Adipocyte (in vitro differentiated cells): ENCODE measurements around the gene FZR1.
A peak's percentile ranks its signal among the peaks of the same experiment; 100 is the strongest.
"Not testable (repeated sequence)": the region's sequence is repeated elsewhere in the genome, so short reads cannot be mapped to it uniquely, and the experiment has no call there.

Experiments
- DNase-seq: peaks from one replicate; pipeline ENCODE4 v3.0.0-alpha.2; 2015; ENCODE audit warnings: low read depth
- H3K27me3 ChIP-seq: replicated peaks from 2 replicates; pipeline ENCODE4 v1.7.0; 2013; ENCODE audit warnings: mild to moderate bottlenecking, low read length, moderate library complexity; ENCODE audit not compliant: control insufficient read depth, insufficient read depth
- H3K36me3 ChIP-seq: 2 replicates; pipeline ENCODE4 v1.7.0; 2013; ENCODE audit warnings: low read length, mild to moderate bottlenecking, moderate library complexity; ENCODE audit not compliant: control insufficient read depth, insufficient read depth, severe bottlenecking
- H3K4me1 ChIP-seq: 2 replicates; pipeline ENCODE4 v1.7.0; 2013; ENCODE audit warnings: mild to moderate bottlenecking, low read length, moderate library complexity; ENCODE audit not compliant: control insufficient read depth, insufficient read depth
- H3K4me3 ChIP-seq: 2 replicates; pipeline ENCODE4 v1.7.0; 2013; ENCODE audit warnings: mild to moderate bottlenecking, low read length, moderate library complexity
- H3K9ac ChIP-seq: 2 replicates; pipeline ENCODE4 v1.7.0; 2013; ENCODE audit warnings: mild to moderate bottlenecking, low read length, moderate library complexity
- H3K9me3 ChIP-seq: 2 replicates; pipeline ENCODE4 v1.7.0; 2013; ENCODE audit warnings: mild to moderate bottlenecking, low read length, moderate library complexity; ENCODE audit not compliant: control insufficient read depth

Gene FZR1

DNA sequence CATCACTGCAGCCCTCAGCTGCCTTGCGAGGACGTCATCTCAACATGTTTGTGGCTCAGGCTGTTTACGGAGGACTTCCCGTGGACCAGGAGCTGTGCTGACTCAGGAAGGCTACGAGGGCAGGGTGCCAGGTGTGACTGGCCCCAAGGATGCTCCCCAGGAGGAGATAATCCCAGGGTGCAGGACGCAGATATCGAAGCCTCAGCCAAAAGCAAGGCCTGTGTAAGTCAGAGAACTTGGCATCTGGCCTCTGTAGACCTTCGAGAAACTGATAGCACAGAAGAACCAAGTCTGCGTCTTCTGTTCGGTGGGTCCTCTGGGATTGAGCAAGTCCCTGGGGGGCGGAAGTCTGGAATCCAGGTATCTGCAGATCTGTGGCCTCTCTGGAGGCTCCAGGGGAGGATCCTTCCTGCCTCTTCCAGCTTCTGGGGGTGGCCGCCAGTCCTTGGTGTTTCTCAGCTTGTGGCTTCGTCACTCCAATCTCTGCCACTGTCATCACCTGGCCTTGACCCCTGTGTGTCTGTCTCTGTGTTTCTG lies 3.0 kb upstream of the FZR1 start:
- no peaks in the 10 kb centered on the region for H3K36me3 ChIP-seq
- no peak for DNase-seq
- H3K4me1 ChIP-seq, result peaks cover 20% of the 10 kb centered on the region
- no peak overlapping the region for H3K9ac ChIP-seq
- no peaks in the 10 kb centered on the region for H3K27me3 ChIP-seq
- H3K9me3 ChIP-seq, result no peaks in the 10 kb centered on the region
- H3K4me3 ChIP-seq, result no peak overlapping the region

DNA sequence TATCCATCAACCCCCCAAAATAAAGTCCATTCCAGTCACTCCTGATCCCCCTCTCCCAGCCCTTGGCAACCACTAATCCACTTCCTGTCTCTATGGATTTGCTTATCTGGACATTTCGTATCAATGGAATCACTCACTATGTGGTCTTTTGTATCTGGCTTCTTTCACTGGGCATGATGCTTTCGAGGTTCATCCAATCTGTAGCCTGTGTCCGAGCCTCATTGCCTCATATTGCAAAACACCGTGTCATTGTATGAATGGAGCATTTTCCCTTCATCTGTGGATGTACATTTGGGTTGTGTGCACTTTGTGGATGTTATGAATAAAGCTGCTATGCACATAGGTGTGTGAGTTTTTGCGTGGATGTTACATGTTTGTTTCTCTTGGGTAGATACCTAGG lies 1.4 kb upstream of the FZR1 start:
- Histone ChIP-seq H3K27me3 (no peaks in the 10 kb centered on the region), H3K9me3 (no peaks in the 10 kb centered on the region)
- no peak for DNase-seq

DNA sequence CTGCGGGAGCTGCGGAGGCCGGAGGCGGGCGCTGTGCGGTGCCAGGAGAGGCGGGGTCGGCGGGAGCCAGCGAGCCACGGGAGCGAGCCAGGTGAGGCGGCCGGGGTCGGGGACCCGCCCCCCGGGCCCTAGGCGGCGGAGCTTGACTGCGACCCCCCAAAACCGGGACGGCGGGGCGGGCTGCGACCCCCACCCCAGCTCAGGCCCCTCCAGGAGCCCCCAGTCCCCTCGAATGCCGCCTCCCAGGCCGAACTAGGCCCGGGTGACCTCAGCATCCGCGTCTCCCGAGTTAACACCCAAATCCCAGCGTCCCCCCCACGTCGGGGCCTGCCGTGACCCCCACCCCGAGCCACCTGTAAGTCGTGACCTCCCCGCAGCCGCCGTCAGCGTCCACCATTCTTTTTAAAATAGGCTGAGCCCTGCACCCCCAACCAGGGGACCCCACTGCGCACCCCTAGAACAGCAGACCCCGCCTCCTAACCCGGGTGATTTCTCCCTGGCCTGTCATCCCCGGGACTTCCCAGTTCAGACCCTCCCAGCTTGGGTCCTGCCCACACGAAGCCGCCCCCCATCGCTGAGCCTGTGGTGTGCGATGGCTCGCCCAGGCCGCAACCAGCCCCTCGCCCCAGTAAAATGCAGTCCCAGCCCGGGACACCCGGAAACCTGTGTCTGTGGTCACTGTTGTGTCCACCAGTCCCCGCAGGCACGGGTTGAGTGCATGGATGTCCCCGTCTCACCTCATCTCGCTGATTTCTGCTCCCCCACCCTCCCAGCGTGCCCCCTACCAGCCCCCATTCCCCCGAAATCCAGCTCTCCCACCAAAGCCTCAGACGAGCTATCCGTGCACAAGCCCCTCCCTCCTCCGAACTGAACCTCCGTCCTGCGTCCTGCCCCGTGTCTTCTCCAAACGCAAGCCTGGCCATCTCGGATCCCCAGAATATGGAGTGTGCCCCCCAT lies 551 bp downstream of the FZR1 start:
- Histone ChIP-seq H3K36me3 (no peaks in the 10 kb centered on the region), H3K9ac (peak overlapping the region; percentile 89), H3K27me3 (no peaks in the 10 kb centered on the region), H3K4me1 (peaks cover 10% of the 10 kb centered on the region), H3K9me3 (no peaks in the 10 kb centered on the region), H3K4me3 (peak overlapping the region; percentile 85)
- peak; percentile 60 for DNase-seq

More for the DNA sequence above, 1.4 kb upstream of the FZR1 start:
- H3K4me3 ChIP-seq, result no peak overlapping the region
- no peaks in the 10 kb centered on the region for H3K36me3 ChIP-seq
- peaks cover 13% of the 10 kb centered on the region for H3K4me1 ChIP-seq
- no peak overlapping the region for H3K9ac ChIP-seq

DNA sequence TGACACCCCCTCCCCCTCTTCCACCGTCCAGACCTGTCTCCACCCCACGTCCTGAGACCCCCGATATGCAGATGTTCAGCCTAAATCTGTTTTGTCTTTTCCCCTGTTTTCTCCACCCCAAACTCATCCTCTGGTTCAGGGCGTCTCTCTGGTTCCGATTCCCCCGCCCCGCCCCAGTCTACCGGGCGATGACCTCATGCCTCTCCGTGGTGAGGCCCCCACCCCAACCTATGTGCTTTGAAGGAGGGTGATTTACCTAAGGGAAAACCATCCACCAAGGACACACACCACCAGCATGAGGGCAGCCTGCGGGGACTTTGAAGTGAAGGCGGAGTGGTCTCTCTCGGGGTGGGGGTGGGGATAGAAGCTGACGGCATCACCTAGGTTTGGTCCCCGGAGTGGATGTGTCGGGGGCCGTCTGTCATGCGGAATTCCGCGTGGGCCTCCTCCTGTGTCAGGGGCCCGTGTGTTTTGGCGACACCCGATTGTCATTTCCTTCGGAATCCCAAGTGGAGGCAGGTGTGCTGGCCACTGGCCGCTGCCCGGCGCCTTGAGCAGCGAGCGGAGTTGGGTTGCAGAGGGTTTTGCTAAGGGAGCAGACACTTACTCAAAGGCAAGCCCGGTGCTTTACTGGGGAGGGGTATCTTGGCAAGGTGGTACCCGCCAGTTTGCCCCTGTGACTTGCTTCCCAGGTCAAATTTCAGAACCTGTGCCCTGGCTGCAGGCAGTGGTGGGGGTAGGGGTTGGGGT lies 1.4 kb downstream of the FZR1 start:
- H3K9me3 ChIP-seq, result no peaks in the 10 kb centered on the region
- H3K27me3 ChIP-seq, result no peaks in the 10 kb centered on the region
- peaks cover 10% of the 10 kb centered on the region for H3K4me1 ChIP-seq
- peak overlapping the region; percentile 89 for H3K9ac ChIP-seq
- DNase-seq, result peak; percentile 54
- peak overlapping the region; percentile 85 for H3K4me3 ChIP-seq
- H3K36me3 ChIP-seq, result no peaks in the 10 kb centered on the region

DNA sequence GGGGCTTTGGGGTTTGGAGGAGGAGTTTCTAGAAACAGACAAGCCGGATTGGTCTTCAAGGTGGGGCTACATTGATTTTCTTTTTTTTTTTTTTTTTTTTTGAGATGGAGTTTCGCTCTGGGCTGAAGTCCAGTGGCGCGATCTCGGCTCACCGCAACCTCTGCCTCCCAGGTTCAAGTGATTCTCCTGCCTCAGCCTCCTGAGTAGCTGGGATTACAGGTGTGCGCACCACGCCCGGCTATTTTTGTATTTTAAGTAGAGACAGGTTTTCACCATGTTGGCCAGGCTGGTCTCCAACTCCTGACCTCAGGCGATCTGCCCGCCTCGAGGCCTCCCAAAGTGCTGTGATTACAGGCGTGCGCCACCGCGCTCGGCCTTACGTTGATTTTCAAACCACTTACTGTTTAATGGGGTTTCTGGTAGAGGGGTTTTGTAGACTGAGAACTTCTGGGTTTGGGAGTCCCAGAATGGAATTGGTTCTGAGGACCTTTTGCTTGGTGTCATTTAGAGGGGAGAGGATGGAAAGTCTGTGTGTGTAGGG lies 2.1 kb downstream of the FZR1 start:
- H3K4me3 ChIP-seq, H3K9me3 ChIP-seq, H3K36me3 ChIP-seq, H3K9ac ChIP-seq, H3K27me3 ChIP-seq: not testable (repeated sequence)
- H3K4me1 ChIP-seq, result peaks cover 14% of the 10 kb centered on the region
- peak; percentile 17 for DNase-seq

DNA sequence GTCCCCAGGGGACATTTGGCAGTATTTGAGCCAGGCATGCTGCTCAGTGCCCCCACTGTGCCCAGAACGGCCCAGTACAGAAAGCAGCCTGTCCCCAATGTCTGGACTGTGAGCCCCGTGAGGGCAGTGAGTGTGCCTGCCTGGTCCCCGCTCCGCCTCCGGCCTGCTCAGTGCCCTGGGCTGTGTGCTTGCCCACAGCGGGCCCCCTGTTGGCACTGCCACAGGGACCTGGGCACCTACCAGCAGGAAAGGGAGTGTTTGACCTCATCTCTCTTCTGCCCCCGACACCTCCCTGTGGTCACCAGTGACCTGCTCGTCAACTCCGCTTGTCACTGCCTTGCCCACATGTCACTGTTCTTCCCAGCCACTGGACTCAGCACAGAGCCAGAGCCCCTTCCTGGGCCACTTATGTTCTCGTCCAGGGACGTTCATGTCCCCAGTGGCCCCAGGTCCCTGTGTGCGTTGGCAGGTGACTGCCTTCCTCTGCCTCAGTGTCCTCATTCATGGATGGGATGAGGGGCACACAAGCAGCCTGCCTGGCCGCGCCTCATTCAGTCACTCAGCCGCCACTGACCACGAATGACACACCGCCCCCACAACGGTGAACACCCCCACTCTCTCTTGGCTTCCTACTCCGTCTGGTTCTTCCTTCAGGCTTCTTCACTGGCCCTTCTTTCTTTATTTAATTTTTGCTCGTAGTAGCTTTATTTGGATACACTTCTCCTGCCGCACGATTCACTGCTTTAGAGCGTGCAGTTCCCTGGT lies 2.8 kb downstream of the FZR1 start:
- peaks cover 18% of the 10 kb centered on the region for H3K4me1 ChIP-seq
- no peaks in the 10 kb centered on the region for H3K36me3 ChIP-seq
- no peak overlapping the region for H3K9ac ChIP-seq
- H3K4me3 ChIP-seq, result no peak overlapping the region
- no peaks in the 10 kb centered on the region for H3K9me3 ChIP-seq
- no peak for DNase-seq
- H3K27me3 ChIP-seq, result no peaks in the 10 kb centered on the region

DNA sequence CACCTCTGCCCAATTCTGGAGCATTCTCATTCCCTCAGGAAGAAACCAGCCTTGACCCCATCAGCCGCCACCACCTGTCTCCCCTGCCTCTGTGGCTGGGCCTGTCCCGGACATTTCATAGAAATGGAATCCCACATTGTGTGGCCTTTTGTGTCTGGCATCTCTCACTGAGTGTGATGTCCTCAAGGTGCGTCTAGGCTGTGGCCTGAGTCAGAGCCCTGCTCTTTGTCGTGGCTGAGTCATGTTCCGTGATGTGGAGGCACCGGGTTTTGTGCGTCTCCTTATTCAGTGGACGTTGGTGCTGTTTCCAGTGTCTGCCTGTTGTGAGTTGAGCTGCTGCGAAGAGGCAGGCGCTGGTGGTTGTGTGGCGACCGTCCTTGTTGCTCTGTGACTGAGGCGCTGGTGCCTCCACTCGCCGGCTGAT lies 3.5 kb downstream of the FZR1 start:
- Histone ChIP-seq H3K4me3 (no peak overlapping the region), H3K4me1 (peaks cover 23% of the 10 kb centered on the region), H3K36me3 (no peaks in the 10 kb centered on the region), H3K9me3 (no peaks in the 10 kb centered on the region), H3K9ac (no peak overlapping the region), H3K27me3 (no peaks in the 10 kb centered on the region)
- DNase-seq, result peak; percentile 24

DNA sequence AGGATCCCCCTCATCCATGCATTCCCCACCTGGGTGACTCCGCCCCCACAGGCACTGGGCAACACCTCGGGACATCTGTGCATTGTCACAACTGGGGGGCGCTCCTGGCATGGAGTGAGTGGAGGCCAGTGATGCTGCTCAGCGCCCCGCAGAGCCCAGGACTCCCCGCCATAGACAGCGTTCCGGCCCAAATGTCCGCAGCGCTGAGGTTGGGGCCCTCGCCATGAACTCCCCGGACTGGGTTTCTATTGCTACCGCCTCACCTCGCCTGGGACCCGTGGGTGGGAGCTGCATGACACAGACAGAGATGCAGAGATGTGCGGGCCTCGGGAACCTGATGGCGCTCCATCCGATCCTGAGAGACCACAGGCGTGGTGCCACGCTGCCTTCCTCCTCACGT lies 4.6 kb downstream of the FZR1 start:
- Histone ChIP-seq H3K4me1 (peaks cover 25% of the 10 kb centered on the region), H3K27me3 (no peaks in the 10 kb centered on the region), H3K4me3 (no peak overlapping the region), H3K9me3 (no peaks in the 10 kb centered on the region), H3K36me3 (no peaks in the 10 kb centered on the region), H3K9ac (no peak overlapping the region)
- DNase-seq, result no peak

DNA sequence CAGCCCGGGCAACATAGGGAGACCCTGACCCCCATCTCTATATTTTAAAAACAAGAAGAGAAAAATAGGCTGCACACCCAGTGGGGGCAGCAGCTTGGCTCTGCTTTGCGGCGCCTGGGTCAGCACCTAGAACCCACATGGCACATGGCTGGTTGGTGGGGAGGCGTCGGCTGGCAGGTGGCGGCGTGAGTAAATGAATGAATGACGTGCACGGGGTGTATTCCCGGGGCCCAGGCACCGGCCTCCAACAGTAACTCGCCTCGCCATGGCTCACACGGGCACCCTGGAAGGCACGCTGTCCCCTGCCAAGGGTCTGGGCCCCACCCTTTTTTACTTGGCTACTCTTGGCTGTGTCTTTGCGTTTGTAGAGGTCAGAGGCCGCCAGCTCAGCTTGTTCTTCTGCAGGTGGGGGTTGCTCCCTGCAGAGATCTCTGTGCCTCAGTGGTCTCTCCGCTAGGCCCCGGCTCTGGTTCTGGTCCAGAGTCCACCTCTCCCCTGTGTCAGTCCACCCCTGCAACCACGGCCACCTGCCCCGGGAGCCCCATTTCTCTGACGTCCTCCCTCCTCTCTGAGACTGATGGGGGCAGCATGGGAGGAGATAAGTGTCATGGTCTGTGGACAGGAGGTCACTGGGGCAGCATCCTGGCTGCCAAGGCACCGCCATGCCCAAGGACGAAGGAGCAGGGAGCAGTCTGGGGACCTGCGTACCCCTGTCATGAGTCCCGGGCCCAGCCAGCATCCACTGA lies 5.6 kb downstream of the FZR1 start:
- Histone ChIP-seq H3K9ac (no peak overlapping the region), H3K36me3 (no peaks in the 10 kb centered on the region), H3K27me3 (no peaks in the 10 kb centered on the region), H3K9me3 (no peaks in the 10 kb centered on the region), H3K4me3 (no peak overlapping the region), H3K4me1 (peaks cover 25% of the 10 kb centered on the region)
- DNase-seq, result no peak

DNA sequence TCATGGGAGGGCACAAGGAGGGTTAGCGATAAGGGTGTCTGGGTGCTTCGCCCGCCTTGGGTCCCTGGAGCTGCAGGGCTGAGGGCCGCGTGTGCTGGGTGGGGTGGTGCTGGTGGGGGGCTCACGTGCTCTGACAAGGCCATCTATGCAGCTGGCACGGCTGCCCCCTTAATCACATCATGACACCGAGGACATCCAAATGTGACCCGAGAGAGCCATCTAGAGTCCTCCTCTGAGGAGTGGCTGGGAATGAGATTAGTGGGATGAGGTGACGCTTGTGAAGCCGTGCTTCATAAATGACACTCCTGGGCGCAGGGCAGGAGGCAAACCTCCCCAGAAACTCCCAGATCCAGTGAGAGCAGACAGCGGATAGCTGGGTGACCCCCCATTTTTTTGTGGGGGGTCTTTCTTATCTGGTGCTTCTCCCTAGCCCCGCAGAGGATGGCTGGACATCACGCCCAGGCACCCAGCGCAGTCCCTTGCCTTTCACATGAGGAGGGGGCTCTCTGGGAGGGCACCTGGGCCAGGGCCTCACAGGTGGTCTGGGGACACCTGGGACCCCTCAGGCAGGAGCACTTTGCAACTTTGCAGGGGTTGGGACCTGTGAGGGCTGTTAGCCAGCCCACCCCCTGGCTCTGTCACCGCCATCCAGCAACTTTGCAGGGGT lies 6.6 kb downstream of the FZR1 start:
- H3K4me1 ChIP-seq, result peaks cover 19% of the 10 kb centered on the region
- H3K27me3 ChIP-seq, result no peaks in the 10 kb centered on the region
- no peak for DNase-seq
- no peak overlapping the region for H3K9ac ChIP-seq
- no peaks in the 10 kb centered on the region for H3K9me3 ChIP-seq
- no peak overlapping the region for H3K4me3 ChIP-seq
- H3K36me3 ChIP-seq, result no peaks in the 10 kb centered on the region
